Right lobe of liver (tissue), 4 donors: Measurements from ENCODE around the gene POLN.

ENCODE experiments used
- CTCF ChIP-seq, 4 donors: fragments of 200-600 bp in 3 of 4; fragments of 450-650 bp in 1 of 4; IDR thresholded peaks; one replicate each; pipeline versions ENCODE4 v1.5.1 to v1.8.0; 2016 to 2022; ENCODE audit warnings: antibody characterized with exemption in 4 of 4, mild to moderate bottlenecking in 2 of 4
- POLR2A ChIP-seq: fragments of 450-650 bp; IDR thresholded peaks from one replicate; pipeline ENCODE4 v1.6.1; 2017; ENCODE audit warnings: antibody characterized with exemption, mild to moderate bottlenecking
- donor health status: DM: no; HTN: no; CAD: no.
- donor health status: DM: no; HTN: no; CAD: no.
- donor health status: DM: no; HTN: yes; CAD: no.

DNA sequence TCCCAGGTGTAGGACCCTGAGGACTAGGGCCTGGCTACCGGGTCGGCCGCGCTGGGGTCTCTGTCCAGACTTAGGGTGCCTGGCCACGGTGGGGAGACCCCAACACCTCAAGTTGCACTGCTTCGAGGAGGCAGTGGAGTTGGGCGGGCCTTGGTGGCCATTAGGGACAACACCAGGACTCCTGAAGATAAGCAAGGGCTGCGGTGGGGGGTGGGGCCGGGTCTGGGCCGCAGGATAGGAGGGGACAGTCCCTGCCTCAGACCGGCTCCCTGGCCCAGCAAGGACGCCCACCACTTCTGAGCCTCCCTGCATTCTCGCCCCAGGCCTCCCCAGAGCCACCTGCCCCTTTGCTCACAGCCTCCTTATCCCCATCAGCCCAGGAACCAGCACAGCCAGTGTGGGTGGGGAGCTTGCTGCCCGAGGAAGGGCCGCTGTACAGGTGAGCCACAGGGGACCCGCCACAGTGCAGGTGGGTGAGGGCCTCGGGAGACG is 25.4 kb upstream of the POLN start:
- TF ChIP-seq POLR2A (no peak), CTCF (IDR thresholded peaks at IDR 0.05) (no peak)
